Panc1 (cell line): ENCODE results near the gene DPY19L1. TPM values are rescaled to one million over a fixed set of nuclear protein-coding genes. Genes with fewer than 3 reads are reported as not detected.
"Not testable (repeated sequence)": the region's sequence is repeated elsewhere in the genome, so short reads cannot be mapped to it uniquely, and the experiment has no call there.

Source experiments
- ATAC-seq: fragments of 200-7000 bp; cut with Tn5 transposase; 2 replicates; pipeline ENCODE4 v1.9.1; 2020; ENCODE audit warnings: mild to moderate bottlenecking, moderate library complexity
- Bru-seq: library from RNA; stranded (reverse); fragments of 400-500 nt; gene quantifications from one replicate; lab custom pipeline; 2021; lab: Mats Ljungman, UMichigan
- BruChase-seq, 2 experiments: library from RNA; stranded (reverse); fragments of 400-500 nt; gene quantifications; one replicate each; lab custom pipeline; 2021; lab: Mats Ljungman, UMichigan
- BruUV-seq: library from RNA; stranded (reverse); fragments of 400-500 nt; replicated peaks from 2 replicates; lab custom pipeline; 2021; lab: Mats Ljungman, UMichigan
- CTCF ChIA-PET: fragments of 300-600 bp; sonication (Branson Sonifier 250); formaldehyde crosslinking; loops from one replicate; lab custom pipeline; 2022; ENCODE audit warnings: antibody characterized with exemption; lab: Charles Lee
- POLR2A ChIA-PET: fragments of 300-600 bp; sonication (Branson Sonifier 250); formaldehyde crosslinking; loops from one replicate; lab custom pipeline; 2022; ENCODE audit warnings: antibody characterized with exemption; lab: Charles Lee
- DNase-seq: peaks from one replicate; pipeline ENCODE4 v3.0.0-alpha.2; 2010; ENCODE audit warnings: low read depth, low spot score
- H3K27ac ChIP-seq: 2 replicates; pipeline ENCODE4 v1.5.1; 2011; ENCODE audit warnings: mild to moderate bottlenecking, low read length, inconsistent platforms
- H3K27me3 ChIP-seq: fragments of 200-500 bp; sonication (Bioruptor generic); 2 replicates; pipeline ENCODE4 v1.6.0; 2014; ENCODE audit warnings: low read length, inconsistent platforms; ENCODE audit not compliant: control insufficient read depth, insufficient read depth
- H3K36me3 ChIP-seq: fragments of 200-500 bp; sonication (Bioruptor generic); 2 replicates; pipeline ENCODE4 v1.5.1; 2014; ENCODE audit warnings: inconsistent platforms, mild to moderate bottlenecking, low read length, moderate library complexity; ENCODE audit not compliant: control insufficient read depth, insufficient read depth
- H3K4me1 ChIP-seq: 2 replicates; pipeline ENCODE4 v1.5.1; 2011; ENCODE audit warnings: inconsistent platforms, mild to moderate bottlenecking, low read length, moderate library complexity; ENCODE audit not compliant: control insufficient read depth, insufficient read depth
- H3K4me3 ChIP-seq, 2 experiments: 2 replicates each; pipeline ENCODE4 v1.5.1; 2011 to 2012; ENCODE audit warnings: low read depth in 2 of 2, low read length in 2 of 2, mild to moderate bottlenecking in 2 of 2, inconsistent platforms in 1 of 2, moderate library complexity in 1 of 2
- H3K9me3 ChIP-seq: fragments of 200-500 bp; sonication (Bioruptor generic); 2 replicates; pipeline ENCODE4 v1.5.1; 2014; ENCODE audit warnings: low read depth, mild to moderate bottlenecking, inconsistent platforms, low read length, moderate library complexity; ENCODE audit not compliant: control insufficient read depth, insufficient read depth
- POLR2AphosphoS5 ChIP-seq: IDR thresholded peaks from 2 replicates; pipeline ENCODE4 v1.6.1; 2012; ENCODE audit warnings: mild to moderate bottlenecking, low read depth, low read length, moderate library complexity
- SIN3A ChIP-seq: IDR thresholded peaks from 2 replicates; pipeline ENCODE4 v1.6.1; 2012; ENCODE audit warnings: low read depth, mild to moderate bottlenecking, low read length, moderate library complexity, borderline replicate concordance; ENCODE audit not compliant: insufficient read depth
- TCF7L2 ChIP-seq: IDR thresholded peaks from 2 replicates; pipeline ENCODE4 v1.6.1; 2011; ENCODE audit warnings: mild to moderate bottlenecking, low read depth, low read length, inconsistent platforms
- in situ Hi-C: cut with HindIII; loops from 2 replicates; pipeline ENCODE4 v1.10.0; 2016; ENCODE audit warnings: low sequenced_read_pairs, low pct_unique_long_range_greater_than_20kb
- intact Hi-C: fragments of 100-400 bp; cut with micrococcal nuclease; formaldehyde crosslinking; loops from one replicate; pipeline ENCODE4 v1.10.0; 2022; ENCODE audit not compliant: unreplicated experiment
- long read RNA-seq: library from polyadenylated mRNA; unstranded; transcript quantifications from one replicate; pipeline ENCODE4 v2.0.0, GENCODE V29; 2021; ENCODE audit not compliant: unreplicated experiment
- polyA plus RNA-seq: library from polyadenylated mRNA; unstranded; fragments of >200 nt; gene quantifications from one replicate; pipeline ENCODE4 v1.2.1, GENCODE V29; 2012; ENCODE audit warnings: missing spikeins; ENCODE audit not compliant: insufficient read length
- total RNA-seq: library from RNA; stranded (reverse); gene quantifications from one replicate; pipeline ENCODE4 v1.2.1, GENCODE V29; 2021; ENCODE audit not compliant: unreplicated experiment
- TF ChIP-seq, protein P1 (sequence below), 2 experiments: IDR thresholded peaks; 2 replicates each; pipeline ENCODE4 v1.6.1; 2011 to 2012; ENCODE audit warnings: low read depth in 2 of 2, control low read depth in 1 of 2, low read length in 1 of 2, mild to moderate bottlenecking in 1 of 2, moderate library complexity in 1 of 2; ENCODE audit not compliant: insufficient read depth in 1 of 2
- TF ChIP-seq, protein P2 (sequence below): fragments of 450-650 bp; IDR thresholded peaks from 2 replicates; pipeline ENCODE4 v1.5.1; 2017; ENCODE audit warnings: mild to moderate bottlenecking

Gene DPY19L1
- total RNA-seq = 103 TPM
- 89.0 TPM for polyA plus RNA-seq
- Bru-seq, nascent RNA = percentile 93 among the genes with signal in this experiment
- BruChase-seq, experiment 1, labeled RNA remaining after a 2-hour chase = percentile 90 among the genes with signal in this experiment
- BruChase-seq, experiment 2, labeled RNA remaining after a 6-hour chase = percentile 91 among the genes with signal in this experiment
- long read RNA-seq, full-length matches to known transcripts = 129 of 194 reads
- long read RNA-seq, partial matches to known transcripts = 9 of 194 reads
- long read RNA-seq, other reads (novel, unspliced or antisense) = 56 of 194 reads

DNA sequence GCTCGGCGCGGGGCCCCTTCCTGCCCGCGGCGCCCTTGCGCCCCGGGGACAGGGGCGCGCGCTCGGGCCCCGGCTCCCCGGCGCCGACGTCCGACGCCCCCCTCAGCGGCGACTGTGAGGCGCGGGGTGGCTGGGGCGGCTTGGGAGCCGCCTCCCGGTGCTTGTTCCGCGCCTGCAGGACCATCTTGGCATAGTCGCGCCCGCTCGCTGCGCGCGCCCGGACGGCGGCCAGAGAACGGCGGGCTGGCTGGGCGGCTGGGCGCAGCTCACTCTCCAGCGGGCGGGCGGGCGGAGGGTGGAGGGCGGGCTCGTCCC lies at the start of gene DPY19L1:
TSS of gene DPY19L1 (minus strand) at position 275 of the 315 bp plus-strand sequence. CDS start at position 184, 91 bp downstream.
- in situ Hi-C loops (no loop called here), intact Hi-C loops (loop anchor here (10.0 kb wide), 2 partner anchors 292 to 712 kb away; no protein-coding TSS in a partner anchor)
- Histone ChIP-seq H3K4me1 (peaks cover 25% of the 10 kb centered on the region), H3K36me3 (no peaks in the 10 kb centered on the region; the same call in 1 of the 2 replicates), H3K9me3 (no peaks in the 10 kb centered on the region), H3K27me3 (no peaks in the 10 kb centered on the region), H3K4me3 (peak within 1 kb of the TSS; percentile 88 to 90), H3K27ac (peak within 1 kb of the TSS; percentile 90)
- TF ChIP-seq TCF7L2 (no peak), SIN3A (no peak), POLR2AphosphoS5 (no peak)
- TF ChIP-seq, protein P1, sequence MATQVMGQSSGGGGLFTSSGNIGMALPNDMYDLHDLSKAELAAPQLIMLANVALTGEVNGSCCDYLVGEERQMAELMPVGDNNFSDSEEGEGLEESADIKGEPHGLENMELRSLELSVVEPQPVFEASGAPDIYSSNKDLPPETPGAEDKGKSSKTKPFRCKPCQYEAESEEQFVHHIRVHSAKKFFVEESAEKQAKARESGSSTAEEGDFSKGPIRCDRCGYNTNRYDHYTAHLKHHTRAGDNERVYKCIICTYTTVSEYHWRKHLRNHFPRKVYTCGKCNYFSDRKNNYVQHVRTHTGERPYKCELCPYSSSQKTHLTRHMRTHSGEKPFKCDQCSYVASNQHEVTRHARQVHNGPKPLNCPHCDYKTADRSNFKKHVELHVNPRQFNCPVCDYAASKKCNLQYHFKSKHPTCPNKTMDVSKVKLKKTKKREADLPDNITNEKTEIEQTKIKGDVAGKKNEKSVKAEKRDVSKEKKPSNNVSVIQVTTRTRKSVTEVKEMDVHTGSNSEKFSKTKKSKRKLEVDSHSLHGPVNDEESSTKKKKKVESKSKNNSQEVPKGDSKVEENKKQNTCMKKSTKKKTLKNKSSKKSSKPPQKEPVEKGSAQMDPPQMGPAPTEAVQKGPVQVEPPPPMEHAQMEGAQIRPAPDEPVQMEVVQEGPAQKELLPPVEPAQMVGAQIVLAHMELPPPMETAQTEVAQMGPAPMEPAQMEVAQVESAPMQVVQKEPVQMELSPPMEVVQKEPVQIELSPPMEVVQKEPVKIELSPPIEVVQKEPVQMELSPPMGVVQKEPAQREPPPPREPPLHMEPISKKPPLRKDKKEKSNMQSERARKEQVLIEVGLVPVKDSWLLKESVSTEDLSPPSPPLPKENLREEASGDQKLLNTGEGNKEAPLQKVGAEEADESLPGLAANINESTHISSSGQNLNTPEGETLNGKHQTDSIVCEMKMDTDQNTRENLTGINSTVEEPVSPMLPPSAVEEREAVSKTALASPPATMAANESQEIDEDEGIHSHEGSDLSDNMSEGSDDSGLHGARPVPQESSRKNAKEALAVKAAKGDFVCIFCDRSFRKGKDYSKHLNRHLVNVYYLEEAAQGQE (IDR thresholded peaks at IDR 0.05; ENCODE audit: insufficient read depth in 1 of 2, low read depth in 2 of 2, low read length in 1 of 2) = no peak
- TF ChIP-seq, protein P2, sequence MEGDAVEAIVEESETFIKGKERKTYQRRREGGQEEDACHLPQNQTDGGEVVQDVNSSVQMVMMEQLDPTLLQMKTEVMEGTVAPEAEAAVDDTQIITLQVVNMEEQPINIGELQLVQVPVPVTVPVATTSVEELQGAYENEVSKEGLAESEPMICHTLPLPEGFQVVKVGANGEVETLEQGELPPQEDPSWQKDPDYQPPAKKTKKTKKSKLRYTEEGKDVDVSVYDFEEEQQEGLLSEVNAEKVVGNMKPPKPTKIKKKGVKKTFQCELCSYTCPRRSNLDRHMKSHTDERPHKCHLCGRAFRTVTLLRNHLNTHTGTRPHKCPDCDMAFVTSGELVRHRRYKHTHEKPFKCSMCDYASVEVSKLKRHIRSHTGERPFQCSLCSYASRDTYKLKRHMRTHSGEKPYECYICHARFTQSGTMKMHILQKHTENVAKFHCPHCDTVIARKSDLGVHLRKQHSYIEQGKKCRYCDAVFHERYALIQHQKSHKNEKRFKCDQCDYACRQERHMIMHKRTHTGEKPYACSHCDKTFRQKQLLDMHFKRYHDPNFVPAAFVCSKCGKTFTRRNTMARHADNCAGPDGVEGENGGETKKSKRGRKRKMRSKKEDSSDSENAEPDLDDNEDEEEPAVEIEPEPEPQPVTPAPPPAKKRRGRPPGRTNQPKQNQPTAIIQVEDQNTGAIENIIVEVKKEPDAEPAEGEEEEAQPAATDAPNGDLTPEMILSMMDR = no peak
- no peak for DNase-seq
- no peak for ATAC-seq
- CTCF ChIA-PET = interaction anchor here (0.6 to 0.7 kb wide), 4 partner anchors 19 to 694 kb away, joined by 4 to 9 read pairs (median 6); no protein-coding TSS in a partner anchor
- POLR2A ChIA-PET = no interaction called here
- BruUV-seq = no TSS peak

DNA sequence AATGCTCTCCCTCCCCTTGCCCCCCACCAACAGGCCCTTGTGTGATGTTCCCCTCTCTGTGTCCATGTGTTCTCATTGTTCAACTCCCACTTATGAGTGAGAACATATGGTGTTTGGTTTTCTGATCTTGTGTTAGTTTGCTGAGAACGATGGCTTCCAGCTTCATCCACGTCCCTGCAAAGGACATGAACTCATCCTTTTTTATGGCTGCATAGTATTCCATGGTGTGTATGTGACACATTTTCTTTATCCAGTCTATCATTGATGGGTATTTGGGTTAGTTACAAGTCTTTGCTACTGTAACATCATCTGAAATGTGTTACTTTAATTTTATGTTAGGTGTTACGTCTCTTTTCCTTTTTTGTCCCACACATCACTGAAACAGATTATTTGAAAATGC lies 42.2 kb upstream of the DPY19L1 start:
- DNase-seq, ATAC-seq, in situ Hi-C loops, CTCF ChIA-PET, H3K4me1 ChIP-seq, H3K27ac ChIP-seq, BruUV-seq, H3K27me3 ChIP-seq, POLR2A ChIA-PET, H3K4me3 ChIP-seq, H3K9me3 ChIP-seq, H3K36me3 ChIP-seq: not testable (repeated sequence)
- intact Hi-C loops = loop anchor here (10.0 kb wide), 1 partner anchor 105 kb away; no protein-coding TSS in a partner anchor

DNA sequence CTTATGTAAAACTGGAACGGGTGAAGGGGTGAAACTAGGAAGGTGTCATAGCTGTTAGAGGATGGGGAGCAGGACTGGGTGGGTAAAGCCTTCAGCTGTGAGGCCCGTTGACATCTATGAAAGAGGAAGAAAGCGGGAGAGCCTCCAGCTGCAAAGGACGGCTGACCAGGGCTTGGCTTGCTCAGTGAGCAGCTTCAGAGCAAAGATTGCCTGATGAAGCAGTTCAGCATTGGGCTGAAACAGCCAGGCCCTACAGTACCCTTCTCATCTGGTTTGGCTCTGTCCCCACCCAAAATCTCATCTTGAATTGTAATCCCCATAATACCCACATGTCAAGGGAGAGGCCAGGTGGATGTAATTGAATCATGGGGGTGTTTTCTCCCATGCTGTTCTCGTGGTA lies 36.7 kb upstream of the DPY19L1 start:
- BruUV-seq, CTCF ChIA-PET, H3K27me3 ChIP-seq, H3K4me1 ChIP-seq, H3K4me3 ChIP-seq, DNase-seq, POLR2A ChIA-PET, H3K36me3 ChIP-seq, H3K27ac ChIP-seq, H3K9me3 ChIP-seq, in situ Hi-C loops: not testable (repeated sequence)
- ATAC-seq = peak; percentile 57
- intact Hi-C loops = loop anchor here (5.0 to 10.0 kb wide), 2 partner anchors 111 to 463 kb away; no protein-coding TSS in a partner anchor
